Measurements from ENCODE around the gene RGL3. TPM values are rescaled to one million over a fixed set of nuclear protein-coding genes. Genes with fewer than 3 reads are reported as not detected.

The RGL3 gene
- total RNA-seq, 1 donor from 2014 or later, result 9.2 TPM

- TF ChIP-seq CTCF (IDR thresholded peaks at IDR 0.05; ENCODE audit: borderline replicate concordance), result no peak
- peaks cover 66% of the 10 kb centered on the region for H3K4me1 ChIP-seq
- intact Hi-C loops (cut with micrococcal nuclease), result no loop called here
- H3K36me3 ChIP-seq, result no peaks in the 10 kb centered on the region
- DNase-seq, result no peak
- peak overlapping the region; percentile 97 for H3K27ac ChIP-seq (replicated peaks)
- H3K9me3 ChIP-seq (replicated peaks), result no peaks in the 10 kb centered on the region
- peaks cover under 1% of the 10 kb centered on the region for H3K27me3 ChIP-seq (ENCODE audit: low read depth)
- H3K4me3 ChIP-seq, result no peak overlapping the region
Observed at GRCh38 chr19:11377237-11377636, 41.9 kb downstream of the RGL3 start.

GRCh38 chr19:11375143-11375948 lies 43.8 kb downstream of the RGL3 start:
- no peak for TF ChIP-seq CTCF (IDR thresholded peaks at IDR 0.05; ENCODE audit: borderline replicate concordance)
- DNase-seq, result peak; percentile 54
- Histone ChIP-seq H3K27ac (replicated peaks) (peak overlapping the region; percentile 97), H3K4me1 (peaks cover 49% of the 10 kb centered on the region), H3K36me3 (no peaks in the 10 kb centered on the region), H3K9me3 (replicated peaks) (no peaks in the 10 kb centered on the region), H3K27me3 (ENCODE audit: low read depth) (no peaks in the 10 kb centered on the region), H3K4me3 (peak overlapping the region; percentile 72)
- intact Hi-C loops (cut with micrococcal nuclease), result no loop called here

- Histone ChIP-seq H3K4me1 (peaks cover 45% of the 10 kb centered on the region), H3K36me3 (no peaks in the 10 kb centered on the region), H3K27me3 (ENCODE audit: low read depth) (no peaks in the 10 kb centered on the region), H3K4me3 (peak within 1 kb of the TSS; percentile 72), H3K9me3 (replicated peaks) (no peaks in the 10 kb centered on the region), H3K27ac (replicated peaks) (peak within 1 kb of the TSS; percentile 97)
- intact Hi-C loops (cut with micrococcal nuclease), result no loop called here
- TF ChIP-seq CTCF (IDR thresholded peaks at IDR 0.05; ENCODE audit: borderline replicate concordance), result no peak
- DNase-seq, result peak; percentile 99
Observed at GRCh38 chr19:11374433-11375142, 44.5 kb downstream of the RGL3 start, which contains the start of gene SWSAP1. Gene SWSAP1, plus strand, starts transcription at chr19:11374666. Its CDS starts 15 bp downstream, at chr19:11374681.

- Histone ChIP-seq H3K4me1 (peaks cover 45% of the 10 kb centered on the region), H3K9me3 (replicated peaks) (no peaks in the 10 kb centered on the region), H3K4me3 (peak overlapping the region; percentile 72), H3K36me3 (no peaks in the 10 kb centered on the region), H3K27me3 (ENCODE audit: low read depth) (no peaks in the 10 kb centered on the region), H3K27ac (replicated peaks) (peak overlapping the region; percentile 97)
- no peak for TF ChIP-seq CTCF (IDR thresholded peaks at IDR 0.05; ENCODE audit: borderline replicate concordance)
- DNase-seq, result no peak
- intact Hi-C loops (cut with micrococcal nuclease), result no loop called here
Observed at GRCh38 chr19:11373885-11374432, 45.2 kb downstream of the RGL3 start.

GRCh38 chr19:11373166-11373884 lies 45.8 kb downstream of the RGL3 start:
- H3K4me3 ChIP-seq, result no peak overlapping the region
- no peak overlapping the region for H3K27ac ChIP-seq (replicated peaks)
- no peak for DNase-seq
- intact Hi-C loops (cut with micrococcal nuclease), result no loop called here
- H3K9me3 ChIP-seq (replicated peaks), result no peaks in the 10 kb centered on the region
- no peak for TF ChIP-seq CTCF (IDR thresholded peaks at IDR 0.05; ENCODE audit: borderline replicate concordance)
- no peaks in the 10 kb centered on the region for H3K36me3 ChIP-seq
- no peaks in the 10 kb centered on the region for H3K27me3 ChIP-seq (ENCODE audit: low read depth)
- H3K4me1 ChIP-seq, result peaks cover 41% of the 10 kb centered on the region
